HepG2 (cell line): ENCODE results near the gene ZCCHC24. TPM values are rescaled to one million over a fixed set of nuclear protein-coding genes. Genes with fewer than 3 reads are reported as not detected.
A peak's percentile ranks its signal among the peaks of the same experiment; 100 is the strongest.

Source experiments
- ATF7 ChIP-seq, 2 experiments: fragments of 450-650 bp in 1 of 2; sonication (generic) in 1 of 2; formaldehyde crosslinking in 1 of 2; IDR thresholded peaks; 2 replicates each; pipeline versions ENCODE4 v1.4.0 to v1.6.1; 2016 to 2020; ENCODE audit warnings: antibody characterized with exemption in 1 of 2, mild to moderate bottlenecking in 1 of 2, missing genetic modification reagents in 1 of 2
- CCAR2 ChIP-seq: fragments of 200-400 bp; formaldehyde crosslinking; optimal IDR thresholded peaks from 2 replicates; pipeline ENCODE3; 2018; ENCODE audit warnings: low read depth, mild to moderate bottlenecking, low read length, moderate library complexity
- FOXO1 ChIP-seq: sonication (generic); formaldehyde crosslinking; IDR thresholded peaks from 2 replicates; pipeline ENCODE4 v1.4.0; 2020; ENCODE audit warnings: missing genetic modification reagents
- IRF2 ChIP-seq: IDR thresholded peaks from 2 replicates; pipeline ENCODE4 v1.6.1; 2018; ENCODE audit warnings: missing genetic modification reagents, missing compliant biosample characterization
- PAXIP1 ChIP-seq: sonication (generic); formaldehyde crosslinking; conservative IDR thresholded peaks from 2 replicates; pipeline ENCODE4 v1.4.0; 2020; ENCODE audit warnings: mild to moderate bottlenecking, missing genetic modification reagents, moderate library complexity
- SRSF1 ChIP-seq: fragments of 200-400 bp; formaldehyde crosslinking; optimal IDR thresholded peaks from 2 replicates; pipeline ENCODE3; 2017; ENCODE audit warnings: mild to moderate bottlenecking, low read depth, low read length, moderate library complexity
- TCF7L2 ChIP-seq: IDR thresholded peaks from 2 replicates; pipeline ENCODE4 v1.6.1; 2011; ENCODE audit warnings: mild to moderate bottlenecking, low read depth, low read length, moderate library complexity
- ZC3H4 ChIP-seq: sonication (generic); formaldehyde crosslinking; IDR thresholded peaks from 2 replicates; pipeline ENCODE4 v1.4.0; 2020; ENCODE audit warnings: missing genetic modification reagents, borderline replicate concordance
- ZFYVE20 ChIP-seq: sonication (generic); formaldehyde crosslinking; IDR thresholded peaks from 2 replicates; pipeline ENCODE4 v1.8.0; 2023; ENCODE audit warnings: low read depth, mild to moderate bottlenecking, moderate library complexity, missing genetic modification reagents, borderline replicate concordance
- ZNF335 ChIP-seq: sonication (generic); formaldehyde crosslinking; IDR thresholded peaks from 2 replicates; pipeline ENCODE4 v1.4.0; 2020; ENCODE audit warnings: missing genetic modification reagents
- ZNF543 ChIP-seq: sonication (generic); formaldehyde crosslinking; IDR thresholded peaks from 2 replicates; pipeline ENCODE4 v1.4.0; 2020; ENCODE audit warnings: mild to moderate bottlenecking, missing genetic modification reagents
- ZNF567 ChIP-seq: sonication (generic); formaldehyde crosslinking; IDR thresholded peaks from 2 replicates; pipeline ENCODE4 v1.8.1; 2023; ENCODE audit warnings: mild to moderate bottlenecking, missing genetic modification reagents, borderline replicate concordance
- ZNF792 ChIP-seq: IDR thresholded peaks from 2 replicates; pipeline ENCODE4 v1.6.1; 2016
- polyA plus RNA-seq, 8 experiments: library from polyadenylated mRNA; depleted of rRNA in 3 of 8; stranded (reverse) in 7 of 8; unstranded in 1 of 8; fragments of >200 nt; fragmentation: Illumina TruSeq in 4 of 8; extraction: Trizol in 4 of 8; gene quantifications; 2 replicates each; pipeline versions ENCODE4 v1.2.1 to v1.2.3, GENCODE V29; 2011 to 2016; ENCODE audit warnings: low read depth in 4 of 8, missing spikeins in 1 of 8, mixed read lengths in 1 of 8; ENCODE audit not compliant: insufficient read depth in 1 of 8
- total RNA-seq, 5 experiments: library from RNA; depleted of rRNA; stranded (reverse); fragments of >200 nt; fragmentation: Illumina TruSeq; extraction: Trizol; gene quantifications; 2 replicates each; pipeline ENCODE4 v1.2.3, GENCODE V29; 2016; ENCODE audit warnings: low read depth in 1 of 5
- TF ChIP-seq, protein P1 (sequence below): sonication (generic); formaldehyde crosslinking; IDR thresholded peaks from 2 replicates; pipeline ENCODE4 v1.5.1; 2020; ENCODE audit warnings: missing genetic modification reagents, mild to moderate bottlenecking, borderline replicate concordance
- TF ChIP-seq, protein P2 (sequence below): sonication (generic); formaldehyde crosslinking; IDR thresholded peaks from 2 replicates; pipeline ENCODE4 v1.8.0; 2022; ENCODE audit warnings: missing genetic modification reagents, mild to moderate bottlenecking, borderline replicate concordance

Gene ZCCHC24
- total and polyA plus RNA-seq, 2 of the 13 experiments (the other 11 are each of a cell fraction or from before 2014, with no cell fraction given): 3.1 to 7.9 TPM

DNA sequence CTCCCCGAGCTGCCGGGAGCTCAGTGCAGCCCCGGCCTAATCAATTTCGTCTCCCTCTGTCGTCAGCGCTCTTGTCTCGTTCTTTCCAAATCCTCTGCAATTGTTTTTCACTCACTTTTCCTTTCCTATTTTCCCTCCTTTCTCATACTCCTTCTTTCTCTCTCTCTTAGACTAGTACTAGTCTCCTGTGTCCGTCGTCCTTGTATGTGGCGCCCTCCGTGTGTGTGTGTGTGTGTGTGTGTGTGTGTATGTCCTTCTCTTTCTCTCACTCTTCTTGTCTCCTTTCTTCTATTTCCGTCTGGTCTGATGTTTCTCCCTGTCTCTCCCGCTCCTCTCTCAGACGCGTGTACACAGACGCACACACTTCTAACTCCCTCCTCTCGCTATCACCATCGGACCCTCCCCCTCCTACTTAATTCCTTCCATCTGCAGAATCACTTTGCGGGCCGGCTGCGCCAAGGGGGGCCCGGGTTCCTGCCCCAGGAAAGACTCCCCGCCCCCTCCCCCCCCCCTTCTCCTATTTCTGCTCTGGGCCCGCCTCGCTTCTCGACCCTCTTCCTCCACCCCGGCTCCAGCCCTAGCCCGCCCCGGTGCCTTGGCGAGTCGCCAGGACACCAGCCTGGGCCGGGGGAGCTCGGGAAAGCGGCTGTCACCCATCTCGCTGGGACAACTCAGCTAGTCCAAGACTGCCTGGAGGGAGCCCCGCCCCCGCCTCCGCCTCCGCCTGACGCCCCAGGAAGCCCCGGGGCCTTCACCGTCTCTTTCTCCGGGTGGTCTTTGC lies 743 bp upstream of the ZCCHC24 start (continued):
- TF ChIP-seq TCF7L2 (no peak), ZNF792 (CRISPR knock-in tag) (no peak), CCAR2 (no peak), ZNF543 (CRISPR knock-in tag) (0 out of 2 replicates have a peak, but pooled peaks have one; percentile 69), ZC3H4 (CRISPR knock-in tag) (no peak), ZNF335 (CRISPR knock-in tag) (no peak), ZFYVE20 (CRISPR knock-in tag) (no peak), IRF2 (CRISPR knock-in tag) (no peak), ATF7 (IDR thresholded peaks at IDR 0.05) (no peak), ATF7 (CRISPR knock-in tag; IDR thresholded peaks at IDR 0.05) (peak; percentile 60; the same call in 1 of the 2 replicates), SRSF1 (peak; percentile 29), FOXO1 (CRISPR knock-in tag) (no peak), PAXIP1 (CRISPR knock-in tag) (0 out of 2 replicates have a peak, but pooled peaks have one; percentile 18), ZNF567 (CRISPR knock-in tag) (no peak)
- TF ChIP-seq, protein P1, sequence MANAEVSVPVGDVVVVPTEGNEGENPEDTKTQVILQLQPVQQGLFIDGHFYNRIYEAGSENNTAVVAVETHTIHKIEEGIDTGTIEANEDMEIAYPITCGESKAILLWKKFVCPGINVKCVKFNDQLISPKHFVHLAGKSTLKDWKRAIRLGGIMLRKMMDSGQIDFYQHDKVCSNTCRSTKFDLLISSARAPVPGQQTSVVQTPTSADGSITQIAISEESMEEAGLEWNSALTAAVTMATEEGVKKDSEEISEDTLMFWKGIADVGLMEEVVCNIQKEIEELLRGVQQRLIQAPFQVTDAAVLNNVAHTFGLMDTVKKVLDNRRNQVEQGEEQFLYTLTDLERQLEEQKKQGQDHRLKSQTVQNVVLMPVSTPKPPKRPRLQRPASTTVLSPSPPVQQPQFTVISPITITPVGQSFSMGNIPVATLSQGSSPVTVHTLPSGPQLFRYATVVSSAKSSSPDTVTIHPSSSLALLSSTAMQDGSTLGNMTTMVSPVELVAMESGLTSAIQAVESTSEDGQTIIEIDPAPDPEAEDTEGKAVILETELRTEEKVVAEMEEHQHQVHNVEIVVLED: no peak
- TF ChIP-seq, protein P2, sequence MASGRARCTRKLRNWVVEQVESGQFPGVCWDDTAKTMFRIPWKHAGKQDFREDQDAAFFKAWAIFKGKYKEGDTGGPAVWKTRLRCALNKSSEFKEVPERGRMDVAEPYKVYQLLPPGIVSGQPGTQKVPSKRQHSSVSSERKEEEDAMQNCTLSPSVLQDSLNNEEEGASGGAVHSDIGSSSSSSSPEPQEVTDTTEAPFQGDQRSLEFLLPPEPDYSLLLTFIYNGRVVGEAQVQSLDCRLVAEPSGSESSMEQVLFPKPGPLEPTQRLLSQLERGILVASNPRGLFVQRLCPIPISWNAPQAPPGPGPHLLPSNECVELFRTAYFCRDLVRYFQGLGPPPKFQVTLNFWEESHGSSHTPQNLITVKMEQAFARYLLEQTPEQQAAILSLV (CRISPR knock-in tag): no peak
